IMR-90 (cell line): ENCODE measurements around the gene KCNT1. TPM values are rescaled to one million over a fixed set of nuclear protein-coding genes. Genes with fewer than 3 reads are reported as not detected.

Experiments used
- ATAC-seq: fragments of 200-7000 bp; cut with Tn5 transposase; 2 replicates; pipeline ENCODE4 v1.9.1; 2020; ENCODE audit warnings: low read depth, mild to moderate bottlenecking, moderate library complexity
- BruUV-seq: library from RNA; stranded (reverse); fragments of 400-500 nt; replicated peaks from 2 replicates; lab custom pipeline; 2021; lab: Mats Ljungman, UMichigan
- CTCF ChIA-PET: fragments of 300-600 bp; formaldehyde crosslinking; extraction: SDS; loops from one replicate; lab custom pipeline; 2021; ENCODE audit warnings: antibody characterized with exemption; lab: Yijun Ruan, JAX
- POLR2A ChIA-PET: fragments of 300-600 bp; sonication (Branson Sonifier 250); formaldehyde crosslinking; loops from one replicate; lab custom pipeline; 2022; ENCODE audit warnings: antibody characterized with exemption; ENCODE audit not compliant: unreplicated experiment; lab: Charles Lee
- DNase-seq: peaks from one replicate; pipeline ENCODE4 v3.0.0; 2013
- H2AFZ ChIP-seq: replicated peaks from 2 replicates; pipeline ENCODE3; 2013; ENCODE audit warnings: low read length, mild to moderate bottlenecking; ENCODE audit not compliant: poor library complexity
- H2AK5ac ChIP-seq: 2 replicates; pipeline ENCODE4 v1.6.1; 2013; ENCODE audit warnings: low read depth, low read length, inconsistent platforms
- H2AK9ac ChIP-seq: replicated peaks from 2 replicates; pipeline ENCODE3; 2013; ENCODE audit warnings: mild to moderate bottlenecking, low read depth, low read length, moderate library complexity; ENCODE audit not compliant: poor library complexity
- H2BK120ac ChIP-seq: 2 replicates; pipeline ENCODE4 v1.6.1; 2013; ENCODE audit warnings: low read depth, low read length, inconsistent platforms
- H2BK15ac ChIP-seq: 3 replicates; pipeline ENCODE4 v1.6.1; 2013; ENCODE audit warnings: low read depth, low read length, inconsistent platforms
- H2BK20ac ChIP-seq: 2 replicates; pipeline ENCODE4 v1.6.1; 2013; ENCODE audit warnings: low read depth, mild to moderate bottlenecking, inconsistent platforms, low read length, moderate library complexity
- H2BK5ac ChIP-seq: 2 replicates; pipeline ENCODE4 v1.6.1; 2013; ENCODE audit warnings: mild to moderate bottlenecking, low read depth, low read length, inconsistent platforms; ENCODE audit not compliant: poor library complexity, severe bottlenecking
- H3K14ac ChIP-seq: replicated peaks from 2 replicates; pipeline ENCODE4 v1.6.1; 2013; ENCODE audit warnings: low read depth, low read length, inconsistent platforms
- H3K18ac ChIP-seq: 2 replicates; pipeline ENCODE4 v1.6.1; 2013; ENCODE audit warnings: low read depth, low read length, control low read depth
- H3K23ac ChIP-seq: 2 replicates; pipeline ENCODE4 v1.6.1; 2013; ENCODE audit warnings: low read depth, low read length, inconsistent platforms
- H3K27ac ChIP-seq: 2 replicates; pipeline ENCODE4 v1.5.1; 2013; ENCODE audit warnings: mild to moderate bottlenecking, control low read depth, low read length; ENCODE audit not compliant: insufficient read depth
- H3K27me3 ChIP-seq: 2 replicates; pipeline ENCODE4 v1.6.1; 2013; ENCODE audit warnings: low read length; ENCODE audit not compliant: control insufficient read depth, insufficient read depth
- H3K36me3 ChIP-seq: 2 replicates; pipeline ENCODE4 v1.6.1; 2013; ENCODE audit warnings: low read length, mixed read lengths; ENCODE audit not compliant: control insufficient read depth, insufficient read depth
- H3K4ac ChIP-seq: 2 replicates; pipeline ENCODE4 v1.6.1; 2013; ENCODE audit warnings: low read depth, low read length, inconsistent platforms
- H3K4me1 ChIP-seq: 2 replicates; pipeline ENCODE4 v1.6.1; 2013; ENCODE audit warnings: low read length, mixed read lengths; ENCODE audit not compliant: control insufficient read depth, insufficient read depth
- H3K4me2 ChIP-seq: 2 replicates; pipeline ENCODE4 v1.6.1; 2013; ENCODE audit warnings: low read depth, mild to moderate bottlenecking, control low read depth, low read length, moderate library complexity
- H3K4me3 ChIP-seq: 2 replicates; pipeline ENCODE4 v1.5.1; 2013; ENCODE audit warnings: low read depth, mild to moderate bottlenecking, control low read depth, low read length, moderate library complexity; ENCODE audit not compliant: insufficient read depth
- H3K56ac ChIP-seq: 2 replicates; pipeline ENCODE4 v1.6.1; 2013; ENCODE audit warnings: low read length, inconsistent platforms; ENCODE audit not compliant: insufficient read depth; ENCODE audit errors: extremely low read depth
- H3K79me1 ChIP-seq, 2 experiments: 2 replicates each; pipeline ENCODE4 v1.6.1; 2013; ENCODE audit warnings: low read length in 2 of 2, inconsistent platforms in 1 of 2, low read depth in 1 of 2
- H3K9ac ChIP-seq: 2 replicates; pipeline ENCODE4 v1.6.1; 2013; ENCODE audit warnings: low read depth, low read length, control low read depth
- H3K9me1 ChIP-seq: 2 replicates; pipeline ENCODE4 v1.6.1; 2013; ENCODE audit warnings: low read length, inconsistent platforms; ENCODE audit not compliant: insufficient read depth
- H3K9me3 ChIP-seq: 2 replicates; pipeline ENCODE4 v1.6.1; 2013; ENCODE audit warnings: low read length; ENCODE audit not compliant: control insufficient read depth, insufficient read depth
- H4K20me1 ChIP-seq: 2 replicates; pipeline ENCODE4 v1.6.1; 2013; ENCODE audit warnings: low read length, inconsistent platforms; ENCODE audit not compliant: insufficient read depth
- H4K5ac ChIP-seq: 2 replicates; pipeline ENCODE4 v1.6.1; 2013; ENCODE audit warnings: mild to moderate bottlenecking, low read depth, low read length, control low read depth
- H4K8ac ChIP-seq, 2 experiments: 2 replicates each; pipeline ENCODE4 v1.6.1; 2013; ENCODE audit warnings: low read depth in 2 of 2, low read length in 2 of 2, control low read depth in 1 of 2, inconsistent platforms in 1 of 2
- H4K91ac ChIP-seq: 2 replicates; pipeline ENCODE4 v1.6.1; 2013; ENCODE audit warnings: low read depth, low read length, inconsistent platforms; ENCODE audit not compliant: insufficient read depth
- CHD1 ChIP-seq: IDR thresholded peaks from 2 replicates; pipeline ENCODE4 v1.6.1; 2012; ENCODE audit warnings: low read depth, low read length, improper control_type of control experiment
- CTCF ChIP-seq: conservative IDR thresholded peaks from 2 replicates; pipeline ENCODE4 v1.5.1; 2012; ENCODE audit warnings: mild to moderate bottlenecking, low read depth, low read length, improper control_type of control experiment
- ELK1 ChIP-seq: fragments of 150-350 bp; IDR thresholded peaks from 2 replicates; pipeline ENCODE4 v1.6.1; 2016; ENCODE audit warnings: low read depth, mild to moderate bottlenecking, low read length, moderate library complexity, borderline replicate concordance
- FOS ChIP-seq: fragments of 150-350 bp; IDR thresholded peaks from 2 replicates; pipeline ENCODE4 v1.6.1; 2016; ENCODE audit warnings: low read depth, low read length
- MXI1 ChIP-seq: IDR thresholded peaks from 2 replicates; pipeline ENCODE4 v1.6.1; 2012; ENCODE audit warnings: low read depth, mild to moderate bottlenecking, low read length, moderate library complexity, borderline replicate concordance
- POLR2A ChIP-seq: IDR thresholded peaks from 2 replicates; pipeline ENCODE4 v1.6.1; 2012; ENCODE audit warnings: mild to moderate bottlenecking, low read depth, low read length
- RAD21 ChIP-seq: IDR thresholded peaks from 2 replicates; pipeline ENCODE4 v1.6.1; 2012; ENCODE audit warnings: low read length, improper control_type of control experiment
- RFX5 ChIP-seq: IDR thresholded peaks from 2 replicates; pipeline ENCODE4 v1.8.0; 2012; ENCODE audit warnings: low read depth, mild to moderate bottlenecking, low read length, moderate library complexity
- SMC3 ChIP-seq: fragments of 150-350 bp; IDR thresholded peaks from 2 replicates; pipeline ENCODE4 v1.6.1; 2016; ENCODE audit warnings: low read depth, mild to moderate bottlenecking, antibody characterized with exemption, low read length, moderate library complexity
- WGBS, 2 experiments: methylation state at CpG; one replicate each; pipeline versions ENCODE4 v1.1.5 to v1.1.7; 2013; ENCODE audit warnings: missing lambda C conversion rate in 2 of 2; ENCODE audit not compliant: insufficient read length in 1 of 2; ENCODE audit errors: extremely low coverage in 2 of 2; 5-methylcytosine and 5-hydroxymethylcytosine counted together
- dilution Hi-C: fragments of 300-500 bp; cut with HindIII; formaldehyde crosslinking; loops from one replicate; pipeline ENCODE4 v1.14.3; 2018; ENCODE audit warnings: low sequenced_read_pairs; ENCODE audit not compliant: unreplicated experiment
- in situ Hi-C: fragments of 300-500 bp; cut with MboI; formaldehyde crosslinking; loops from 3 replicates; pipeline ENCODE4 v1.14.3; 2019; ENCODE audit warnings: low sequenced_read_pairs, inconsistent platforms, mixed read lengths
- intact Hi-C: fragments of 100-400 bp; cut with micrococcal nuclease; formaldehyde crosslinking; loops from 2 replicates; pipeline ENCODE4 v1.10.0; 2022
- polyA plus RNA-seq, 3 experiments: library from polyadenylated mRNA; depleted of rRNA; stranded (reverse); fragments of >200 nt; gene quantifications; 2 replicates each; pipeline ENCODE4 v1.2.3, GENCODE V29; 2012; ENCODE audit warnings: low replicate concordance in 1 of 3
- total RNA-seq: library from RNA; depleted of rRNA; stranded (reverse); fragments of >200 nt; gene quantifications from 2 replicates; pipeline ENCODE4 v1.2.3, GENCODE V29; 2012

The KCNT1 gene
- total and polyA plus RNA-seq, 2 of the 4 experiments (the other 2 are of a cell fraction), result not detected

- Histone ChIP-seq H2AK5ac (no peak overlapping the region), H3K23ac (no peak overlapping the region), H4K20me1 (no peaks in the 10 kb centered on the region), H4K91ac (no peak overlapping the region), H3K9ac (no peak overlapping the region), H3K4me1 (no peaks in the 10 kb centered on the region), H3K9me3 (peaks cover 13% of the 10 kb centered on the region), H3K27me3 (no peaks in the 10 kb centered on the region), H2BK120ac (no peak overlapping the region), H3K27ac (no peak overlapping the region), H3K9me1 (no peaks in the 10 kb centered on the region), H3K36me3 (no peaks in the 10 kb centered on the region), H4K5ac (no peak overlapping the region), H3K14ac (no peak overlapping the region), H2BK5ac (no peak overlapping the region), H2BK20ac (no peak overlapping the region), H3K4me2 (no peak overlapping the region), H3K4me3 (no peak overlapping the region), H2AFZ (no peak overlapping the region), H3K4ac (no peak overlapping the region), H3K56ac (no peak overlapping the region), H2AK9ac (no peak overlapping the region), H3K18ac (no peak overlapping the region), H2BK15ac (no peak overlapping the region), H4K8ac (no peak overlapping the region), H3K79me1 (no peaks in the 10 kb centered on the region)
- ATAC-seq, result no peak
- BruUV-seq, result no TSS peak
- in situ Hi-C loops (no loop called here), intact Hi-C loops (no loop called here), dilution Hi-C loops (no loop called here)
- no peak for TF ChIP-seq CHD1
- no peak for TF ChIP-seq SMC3
- no peak for TF ChIP-seq FOS
- TF ChIP-seq MXI1, result no peak
- no peak for TF ChIP-seq RFX5
- TF ChIP-seq RAD21, result no peak
- TF ChIP-seq ELK1, result no peak
- TF ChIP-seq POLR2A, result no peak
- no peak for TF ChIP-seq CTCF
- 56% methylated on average over 3 of the region's 16 CpGs; no CpG with 5 or more reads in 1 of the 2 experiments for WGBS, 2 experiments
- ChIA-PET CTCF (no interaction called here), POLR2A (no interaction called here)
- DNase-seq, result no peak
Observed at GRCh38 chr9:135761845-135762168, 59.8 kb downstream of the KCNT1 start.
